AG08395 (cell line): ENCODE data around the gene SLC2A3.
A peak's percentile ranks its signal among the peaks of the same experiment; 100 is the strongest.
"Not testable (repeated sequence)": the region's sequence is repeated elsewhere in the genome, so short reads cannot be mapped to it uniquely, and the experiment has no call there.

Source experiments
- DNase-seq: peaks from one replicate; pipeline ENCODE4 v3.0.0; 2012; ENCODE audit warnings: mixed read lengths, low spot score

Gene SLC2A3

DNA sequence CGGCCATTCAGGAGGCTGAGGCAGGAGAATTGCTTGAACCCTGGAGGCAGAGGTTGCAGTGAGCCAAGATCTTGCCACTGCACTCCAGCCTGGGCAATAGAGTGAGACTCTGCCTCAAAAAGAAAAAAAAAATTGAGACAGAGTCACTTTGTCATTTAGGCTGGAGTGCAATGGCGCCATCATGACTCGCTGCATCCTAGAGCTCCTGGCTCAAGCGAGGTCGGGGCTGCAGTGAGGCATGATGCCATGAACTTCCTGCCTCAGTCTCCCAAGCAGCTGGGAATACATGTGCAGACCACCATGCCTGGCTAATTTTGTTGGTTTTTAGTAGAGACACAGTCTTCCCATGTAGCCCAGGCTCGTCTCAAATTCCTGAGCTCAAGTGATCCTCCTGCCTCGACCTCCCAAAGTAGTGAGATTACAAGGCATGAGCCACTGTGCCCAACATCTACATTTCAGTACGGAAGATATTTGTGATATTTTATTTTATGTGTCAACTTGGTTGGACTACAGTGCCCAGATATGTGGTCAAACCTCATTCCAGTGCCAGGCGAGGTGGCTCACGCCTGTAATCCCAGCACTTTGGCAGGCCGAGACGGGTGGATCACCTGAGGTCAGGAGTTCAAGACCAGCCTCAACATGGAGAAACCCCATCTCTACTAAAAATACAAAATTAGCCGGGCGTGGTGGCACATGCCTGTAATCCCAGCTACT lies 14.4 kb upstream of the SLC2A3 start:
- DNase-seq = not testable (repeated sequence)

DNA sequence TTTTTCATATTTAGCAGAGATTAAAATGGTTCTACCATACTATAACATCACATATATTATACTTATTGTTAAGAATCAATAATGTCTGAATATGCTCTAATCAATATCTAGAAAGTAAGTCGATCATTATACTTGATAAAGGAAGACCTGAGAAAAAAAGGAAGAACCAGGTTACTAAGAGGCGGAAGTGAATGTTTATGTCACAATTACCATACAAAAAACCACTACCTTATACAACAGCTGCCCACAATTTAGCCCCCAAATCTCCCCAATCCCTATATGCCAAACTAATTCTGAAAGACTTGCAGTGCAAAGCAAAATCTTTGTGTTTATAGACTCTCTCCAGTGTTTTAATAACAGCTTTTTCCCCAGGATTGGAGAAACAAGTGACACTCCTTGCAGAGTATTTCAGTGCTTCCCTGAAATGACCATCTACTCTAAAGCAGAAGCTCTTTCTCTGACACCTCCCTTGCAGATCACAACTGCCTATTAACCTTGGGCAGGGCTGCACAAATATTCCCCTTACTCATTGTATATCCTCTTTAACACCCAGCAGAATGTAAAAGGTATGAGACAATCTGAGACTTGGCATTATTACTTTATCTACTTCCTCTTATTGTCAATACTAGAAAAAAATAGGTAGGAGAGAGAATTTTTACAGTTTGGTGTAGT lies 12.7 kb upstream of the SLC2A3 start:
- DNase-seq = no peak

DNA sequence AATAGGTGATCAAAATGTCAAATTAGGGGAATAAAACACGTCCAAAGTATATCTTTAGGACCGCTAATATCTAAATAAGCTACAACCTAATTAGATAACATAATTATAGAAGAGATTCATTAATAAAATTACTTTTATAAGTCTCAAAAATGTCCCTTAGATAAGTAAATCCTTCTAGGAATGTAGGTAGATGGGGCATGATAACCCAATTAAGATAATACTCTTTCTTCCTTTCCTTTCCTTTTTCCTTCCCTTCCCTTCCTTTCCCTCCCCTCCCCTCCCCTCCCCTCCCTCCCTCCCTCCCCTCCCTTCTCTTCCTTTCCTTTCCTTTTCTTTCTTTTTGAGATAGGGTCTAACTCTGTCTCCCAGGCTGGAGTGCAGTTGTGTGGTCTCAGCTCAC lies 11.0 kb upstream of the SLC2A3 start:
- DNase-seq = no peak

DNA sequence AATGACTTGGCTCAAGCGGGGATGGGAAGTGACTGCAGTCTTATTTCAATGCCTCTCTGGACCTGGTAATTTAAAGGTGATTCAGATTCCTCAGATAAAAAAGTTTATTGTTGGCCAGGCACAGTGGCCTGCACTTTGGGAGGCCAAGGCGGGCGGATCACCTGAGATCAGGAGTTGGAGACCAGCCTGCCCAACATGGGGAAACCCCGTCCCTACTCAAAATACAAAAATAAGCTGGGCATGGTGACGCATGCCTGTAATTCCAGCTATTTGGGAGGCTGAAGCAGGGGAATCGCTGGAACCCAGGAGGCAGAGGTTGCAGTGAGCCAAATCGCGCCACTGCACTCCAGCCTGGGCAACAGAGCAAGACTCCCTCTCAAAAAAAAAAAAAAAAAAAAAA lies 8.8 kb upstream of the SLC2A3 start:
- not testable (repeated sequence) for DNase-seq

DNA sequence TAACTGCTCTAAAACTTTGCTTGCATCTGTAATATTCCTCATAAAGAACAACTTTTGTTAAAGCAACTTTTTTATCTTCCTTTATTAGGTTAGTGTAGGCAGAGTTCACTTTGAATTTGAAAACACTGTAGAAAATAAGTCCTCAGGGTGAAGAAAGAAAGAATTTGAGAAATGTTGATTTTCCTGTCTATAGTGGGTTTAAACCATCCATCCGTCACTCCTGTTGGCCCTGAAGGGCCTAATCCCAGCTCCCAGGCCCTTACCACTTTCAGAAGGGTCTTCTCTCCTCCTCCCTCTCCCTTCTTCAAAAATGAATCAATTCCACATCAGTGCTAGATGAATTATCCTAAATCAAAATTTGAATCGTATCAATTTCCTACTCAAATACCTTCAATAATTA lies 4.9 kb upstream of the SLC2A3 start:
- DNase-seq = no peak

DNA sequence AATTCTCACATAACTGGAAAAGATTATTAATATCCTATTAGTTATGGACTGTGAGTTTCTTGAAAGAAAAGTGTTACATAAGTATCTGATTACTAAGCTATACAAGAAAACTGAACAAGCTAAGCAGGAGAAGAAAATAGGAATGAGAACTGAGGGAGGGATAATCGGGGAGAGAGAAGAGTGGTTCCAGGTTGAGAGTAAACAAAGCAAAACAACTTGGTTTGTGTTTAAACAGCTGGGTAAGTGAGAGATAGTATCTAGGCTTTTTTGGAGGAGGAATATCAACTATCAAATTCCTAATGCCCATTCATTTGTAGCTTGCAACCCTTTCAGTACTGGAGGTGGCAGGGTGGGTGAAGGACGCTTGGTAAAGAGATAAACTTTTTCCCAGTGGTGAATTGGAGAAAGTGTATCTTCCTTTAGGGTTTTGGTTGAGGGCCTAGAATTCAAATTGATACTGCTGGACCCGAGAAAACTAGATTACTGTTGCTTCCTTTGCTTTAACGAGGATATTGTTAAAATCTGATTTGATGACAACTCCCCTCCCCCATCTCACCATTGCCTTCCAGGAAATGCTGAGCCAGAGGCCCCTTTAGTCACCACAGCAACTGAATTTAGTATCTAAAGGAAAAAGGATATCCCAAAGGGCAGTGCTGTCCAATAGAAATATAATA lies 2.0 kb upstream of the SLC2A3 start:
- no peak for DNase-seq

DNA sequence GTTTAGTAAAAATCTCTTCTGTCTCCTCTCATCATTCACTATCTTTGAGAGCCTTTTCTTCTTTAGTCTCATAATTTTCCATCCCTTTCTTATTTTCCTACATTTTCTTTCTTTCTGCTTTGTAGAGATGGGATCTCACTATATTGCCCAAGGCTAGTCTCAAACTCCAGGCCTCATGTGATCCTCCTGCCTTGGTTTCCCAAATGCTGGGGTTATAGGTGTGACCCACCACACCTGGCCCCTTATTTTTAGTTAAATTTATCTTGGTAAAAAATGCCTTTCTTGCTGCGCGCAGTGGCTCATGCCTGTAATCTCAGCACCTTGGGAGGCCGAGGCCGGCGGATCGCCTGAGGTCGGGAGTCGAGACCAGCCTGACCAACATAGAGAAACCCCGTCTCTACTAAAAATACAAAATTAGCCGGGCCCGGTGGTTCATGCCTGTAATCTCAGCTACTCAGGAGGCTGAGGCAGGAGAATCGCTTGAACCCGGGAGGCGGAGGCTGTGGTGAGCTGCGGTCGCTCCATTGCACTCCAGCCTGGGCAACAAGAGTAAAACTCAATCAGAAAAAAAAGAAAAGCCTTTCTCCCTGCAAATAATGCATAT lies 996 bp downstream of the SLC2A3 start:
- no peak for DNase-seq

DNA sequence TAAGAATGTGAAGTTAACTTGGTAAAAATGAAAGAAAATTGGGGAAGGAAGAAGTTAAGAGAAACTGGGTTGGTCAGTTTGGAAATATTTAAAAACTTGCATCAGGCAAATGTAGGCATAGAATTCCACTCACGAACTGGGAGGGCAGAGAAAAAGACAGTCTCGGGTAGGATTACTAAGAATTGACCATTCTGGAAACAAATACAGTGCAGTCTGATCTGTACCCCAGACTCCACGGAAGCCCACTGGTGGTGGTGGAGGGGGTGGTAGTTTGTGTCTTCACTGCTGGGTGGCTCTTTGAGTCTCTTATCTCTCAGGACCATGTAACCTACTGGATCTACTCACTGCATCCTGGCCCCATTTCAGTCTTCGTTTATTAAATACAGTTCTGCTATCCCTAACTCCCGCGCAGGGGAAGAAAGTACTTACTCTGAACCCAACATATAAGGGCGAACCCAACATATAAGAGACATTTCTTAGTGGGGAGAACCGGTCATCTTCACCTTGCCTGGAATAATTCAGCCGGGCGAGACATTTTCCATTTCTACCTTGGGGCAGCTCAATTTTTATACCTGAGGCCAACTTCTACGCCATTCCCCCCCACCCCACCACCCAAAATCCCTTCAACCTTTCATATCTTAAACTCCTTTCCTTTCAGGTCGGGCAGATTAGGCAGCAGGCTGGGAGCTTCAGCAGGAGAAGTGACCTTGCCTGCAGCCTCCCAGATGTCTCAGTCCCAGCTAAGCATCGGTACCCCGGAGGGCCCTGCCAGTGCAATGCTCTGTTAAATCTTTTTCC lies 1.7 kb downstream of the SLC2A3 start:
- DNase-seq = no peak

DNA sequence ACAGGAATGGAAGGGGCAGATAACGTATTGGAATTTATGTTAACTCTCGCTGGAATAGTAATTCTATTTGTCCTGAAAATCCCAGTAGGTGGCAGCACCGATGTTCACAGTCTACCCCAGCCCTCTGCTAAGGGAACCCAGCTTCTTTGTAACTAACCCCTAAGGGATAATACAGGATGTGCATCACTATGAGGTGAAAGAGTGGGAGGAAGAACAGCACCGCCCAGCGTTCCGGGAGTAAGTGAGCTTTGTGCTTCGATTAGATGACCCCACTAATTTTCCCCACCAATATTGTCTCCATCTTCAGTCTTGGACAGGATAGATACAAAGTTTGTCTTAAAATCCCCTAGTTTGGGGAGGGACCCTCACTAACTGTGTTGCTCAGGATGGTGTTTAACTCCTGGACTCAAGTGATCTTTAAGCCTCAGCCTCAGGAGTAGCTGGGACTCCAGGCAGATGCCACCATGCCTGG lies 2.7 kb downstream of the SLC2A3 start:
- peak; percentile 93 for DNase-seq

DNA sequence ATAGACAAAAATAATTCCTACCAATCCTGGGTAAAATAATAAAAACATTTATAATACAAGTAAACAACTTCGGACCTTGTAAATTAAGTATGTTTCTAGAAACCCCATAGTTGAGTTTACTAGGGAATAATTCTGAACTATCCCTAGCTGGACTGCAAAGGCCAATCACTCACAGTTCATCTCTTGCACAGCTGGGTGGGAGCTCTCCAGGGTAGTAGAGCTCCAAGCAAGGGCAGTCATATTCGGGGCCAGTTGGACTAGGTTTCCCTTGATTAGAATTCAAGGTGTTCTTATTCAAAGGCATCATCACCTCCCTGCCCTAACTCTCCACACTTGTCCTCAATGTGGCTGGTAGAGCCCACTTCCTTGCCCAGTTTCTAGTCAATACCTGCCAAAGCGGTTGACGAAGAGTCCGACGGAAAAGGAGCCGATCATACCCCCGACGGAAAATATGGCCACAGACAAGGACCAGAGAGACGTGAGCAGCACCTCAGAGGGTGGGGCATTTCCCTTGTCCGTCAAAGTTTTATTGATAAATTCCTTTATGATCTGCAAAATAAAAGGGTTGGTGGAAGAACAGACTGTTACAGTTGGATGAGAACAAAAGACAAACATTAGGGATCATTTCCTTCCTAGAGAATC lies 3.3 kb downstream of the SLC2A3 start:
- not testable (repeated sequence) for DNase-seq

DNA sequence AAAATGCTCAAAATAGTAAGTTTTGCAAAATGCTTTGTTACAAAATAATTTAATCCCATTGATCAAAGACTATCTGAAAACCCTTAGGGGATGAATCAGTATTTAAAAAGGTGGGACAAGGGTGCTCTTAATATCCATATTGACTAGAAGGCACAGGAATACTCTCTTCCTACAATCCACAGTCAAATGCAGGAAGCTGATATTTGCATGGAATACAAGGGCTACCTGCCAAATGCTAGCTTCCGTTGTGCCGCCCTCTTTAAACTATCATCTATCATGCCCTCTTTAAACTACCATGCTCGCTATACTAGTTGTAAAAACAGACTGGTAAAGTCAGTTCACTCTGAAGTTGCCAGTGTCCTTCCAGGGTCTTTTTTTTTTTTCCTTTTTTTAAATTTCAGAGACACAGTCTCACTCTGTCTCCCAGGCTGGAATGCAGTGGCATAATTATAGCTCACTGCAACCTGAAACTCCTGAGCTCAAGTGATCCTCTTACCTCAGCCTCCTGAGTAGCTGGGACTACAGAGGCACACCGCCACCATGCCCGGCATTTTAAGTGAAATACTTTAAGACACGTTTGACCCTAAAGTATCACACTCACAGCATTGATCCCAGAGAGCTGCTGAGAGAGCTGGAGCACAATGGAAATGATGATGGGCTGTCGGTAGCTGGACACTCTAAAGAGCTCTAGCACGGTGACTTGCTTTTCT lies 6.7 kb downstream of the SLC2A3 start:
- no peak for DNase-seq

DNA sequence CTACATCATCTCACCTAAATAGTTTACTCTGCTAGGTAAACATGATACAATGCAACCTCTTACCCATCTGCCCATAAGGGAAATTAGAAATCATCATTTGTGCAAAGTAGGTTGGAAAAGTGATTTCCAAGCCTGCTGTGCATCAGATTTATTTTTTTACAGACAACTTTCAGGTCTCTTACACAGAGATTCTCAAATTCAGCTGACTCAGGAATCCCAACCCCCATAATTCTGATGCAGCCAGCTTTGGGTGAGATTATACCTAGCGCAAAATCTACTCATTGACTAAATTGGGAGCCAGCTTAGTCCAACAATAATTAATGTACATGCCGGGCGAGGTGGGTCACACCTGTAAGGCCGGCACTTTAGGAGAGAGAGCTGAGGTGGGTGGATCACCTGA lies 8.5 kb downstream of the SLC2A3 start:
- DNase-seq = no peak

DNA sequence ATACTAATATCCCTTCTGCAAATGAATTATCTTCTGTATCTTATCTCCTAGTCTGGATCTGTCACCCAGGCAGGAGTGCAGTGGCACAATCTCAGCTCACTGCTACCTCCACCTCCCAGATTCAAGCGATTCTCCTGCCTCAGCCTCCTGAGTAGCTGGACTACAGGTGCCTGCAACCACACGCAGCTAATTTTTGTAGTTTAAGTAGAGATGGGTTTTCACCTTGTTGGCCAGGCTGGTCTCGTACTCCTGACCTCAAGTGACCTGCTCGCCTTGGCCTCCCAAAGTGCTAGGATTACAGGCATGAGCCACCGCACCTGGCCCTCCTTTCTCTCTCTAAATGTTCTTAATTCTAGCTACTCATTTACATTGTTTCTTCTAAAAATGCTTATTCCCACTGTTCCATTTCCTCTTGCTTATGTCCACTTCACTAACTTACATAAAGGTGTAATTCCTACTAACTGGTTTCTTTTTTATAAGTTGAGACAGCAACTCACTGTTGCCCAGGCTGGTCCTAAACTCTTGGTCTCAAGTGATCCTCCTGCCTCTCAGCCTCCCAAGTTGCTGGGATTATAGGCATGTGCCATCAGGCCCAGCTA lies 9.8 kb downstream of the SLC2A3 start:
- not testable (repeated sequence) for DNase-seq

DNA sequence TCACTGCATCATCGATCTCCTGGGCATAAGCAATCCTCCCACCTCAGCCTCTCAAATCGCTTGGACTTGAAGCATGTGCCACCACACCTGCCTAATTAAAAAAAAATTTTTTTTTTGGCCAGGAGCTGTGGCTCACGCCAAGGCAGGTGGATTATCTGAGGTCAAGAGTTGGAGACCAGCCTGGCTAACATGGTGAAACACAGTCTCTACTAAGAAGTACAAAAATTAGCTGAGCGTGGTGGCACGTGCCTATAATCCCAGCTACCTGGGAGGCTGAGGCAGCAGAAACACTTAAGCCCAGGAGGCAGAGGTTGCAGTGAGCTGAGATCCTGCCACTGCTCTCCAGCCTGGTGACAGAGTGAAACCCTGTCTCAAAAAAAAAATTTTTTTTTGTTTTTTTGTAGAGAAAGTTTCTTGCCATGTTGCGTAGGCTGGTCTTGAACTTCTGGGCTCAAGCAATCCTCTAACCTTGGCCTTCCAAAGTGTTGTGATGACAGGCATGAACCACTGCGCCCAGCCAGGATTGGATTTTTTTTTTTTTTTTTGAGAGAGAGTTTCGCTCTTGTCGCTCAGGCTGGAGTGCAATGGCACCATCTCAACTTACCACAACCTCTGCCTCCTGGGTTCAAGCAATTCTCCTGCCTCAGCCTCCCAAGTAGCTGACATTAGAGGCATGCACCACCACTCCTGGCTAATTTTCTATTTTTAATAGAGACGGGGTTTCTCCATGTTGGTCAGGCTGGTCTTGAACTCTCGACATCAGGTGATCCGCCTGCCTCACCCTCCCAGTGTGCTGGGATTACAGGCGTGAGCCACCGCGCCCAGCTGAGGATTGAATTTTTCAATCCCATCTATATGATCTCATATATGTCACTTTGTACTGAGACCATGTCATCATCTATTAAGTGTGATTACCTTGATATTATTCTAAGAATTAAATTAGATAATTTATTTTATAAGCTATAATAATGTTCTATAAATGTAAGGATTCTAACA lies 12.4 kb downstream of the SLC2A3 start:
- DNase-seq = no peak

DNA sequence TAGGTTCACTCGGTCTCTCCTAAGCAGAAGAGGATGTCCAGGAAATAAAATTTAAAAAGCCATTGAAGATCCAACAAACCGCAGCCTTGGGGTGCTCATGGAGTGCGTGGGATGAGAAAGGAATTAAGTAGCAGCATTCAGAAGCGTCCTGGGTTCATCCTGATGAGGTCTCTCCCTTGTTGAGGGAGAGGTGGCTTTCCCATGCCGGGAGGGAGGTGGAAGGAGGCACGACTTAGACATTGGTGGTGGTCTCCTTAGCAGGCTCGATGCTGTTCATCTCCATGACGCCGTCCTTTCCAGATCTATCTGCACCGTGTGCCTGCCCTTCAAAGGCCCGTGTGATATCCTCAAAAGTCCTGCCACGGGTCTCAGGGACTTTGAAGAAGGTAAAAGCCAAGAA lies 14.8 kb downstream of the SLC2A3 start:
- DNase-seq = not testable (repeated sequence)

DNA sequence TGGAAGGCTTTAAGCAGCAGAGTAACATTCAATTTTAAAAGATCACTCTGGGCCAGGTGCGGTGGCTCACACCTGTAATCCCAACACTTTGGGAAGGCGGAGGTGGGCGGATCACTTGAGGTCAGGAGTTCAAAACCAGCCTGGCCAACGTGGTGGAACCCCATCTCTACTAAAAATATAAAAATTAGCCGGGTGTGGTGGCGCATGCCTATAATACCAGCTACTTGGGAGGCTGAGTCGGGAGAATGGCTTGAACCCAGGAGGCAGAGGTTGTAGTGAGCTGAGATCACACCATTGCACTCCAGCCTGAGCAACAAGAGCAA lies 17.8 kb downstream of the SLC2A3 start:
- DNase-seq = not testable (repeated sequence)

DNA sequence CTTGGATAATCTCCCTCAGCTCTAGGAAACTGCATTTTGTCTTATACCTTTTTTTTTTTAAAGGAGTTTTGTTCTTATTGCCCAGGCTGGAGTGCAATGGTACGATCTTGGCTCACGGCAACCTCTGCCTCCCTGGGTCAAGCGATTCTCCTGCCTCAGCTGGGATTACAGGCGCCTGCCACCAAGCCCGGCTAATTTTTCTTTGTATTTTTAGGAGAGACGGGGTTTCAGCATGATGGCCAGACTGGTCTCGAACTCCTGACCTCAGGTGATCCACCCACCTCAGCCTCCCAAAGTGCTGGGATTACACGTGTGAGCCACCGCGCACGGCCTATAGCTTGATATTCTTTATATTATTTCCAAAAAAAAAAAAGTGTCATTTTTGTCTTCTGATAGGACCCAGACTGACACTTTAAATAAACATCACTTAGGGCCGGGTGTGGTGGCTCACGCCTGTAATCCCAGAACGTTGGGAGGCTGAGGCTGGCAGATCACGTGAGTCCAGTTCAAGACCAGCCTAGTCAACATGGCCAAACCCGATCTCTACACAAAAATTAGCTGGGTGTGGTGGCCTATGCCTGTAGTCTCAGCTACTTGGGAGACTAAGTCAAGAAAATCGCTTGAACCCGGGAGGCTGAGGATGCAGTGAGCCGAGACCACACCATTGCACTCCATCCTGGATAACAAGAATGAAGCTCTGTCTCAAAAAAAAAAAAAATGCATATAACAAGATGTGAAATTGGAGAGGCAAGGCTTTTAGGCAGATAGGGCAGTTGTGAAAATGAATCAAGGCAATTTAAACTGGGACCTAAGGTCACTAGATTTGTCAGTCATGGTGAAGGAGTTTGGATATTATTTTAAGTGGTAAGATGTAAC lies 18.4 kb downstream of the SLC2A3 start:
- no peak for DNase-seq

DNA sequence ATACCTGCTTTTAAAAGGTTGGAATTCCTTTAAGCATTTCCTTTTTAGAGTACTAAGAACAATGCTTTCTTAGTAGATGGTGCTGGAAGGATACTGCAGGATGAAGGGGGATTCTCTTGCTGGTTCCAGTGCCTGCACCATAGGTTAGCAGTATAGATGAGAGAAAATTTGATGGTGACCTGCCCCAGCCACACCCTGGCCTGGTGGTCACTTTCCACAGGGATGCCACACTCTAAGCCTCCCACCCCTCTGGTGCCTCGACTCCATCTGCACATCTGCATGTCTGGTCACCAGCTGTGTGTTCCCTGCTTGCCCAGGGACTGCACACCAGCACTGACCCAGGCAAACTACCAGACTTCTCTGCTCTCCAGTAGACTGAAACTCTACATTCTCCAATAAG lies 19.1 kb downstream of the SLC2A3 start:
- DNase-seq = no peak
